HG03175 (cell line): ENCODE measurements around the gene PRPF19.
"Not testable (repeated sequence)": the region's sequence is repeated elsewhere in the genome, so short reads cannot be mapped to it uniquely, and the experiment has no call there.

Experiments
- ATAC-seq: cut with Tn5 transposase; IDR thresholded peaks from one replicate; pipeline ENCODE4 v1.9.1; 2021; ENCODE audit warnings: mild to moderate bottlenecking, moderate library complexity; ENCODE audit not compliant: unreplicated experiment

Gene PRPF19

GRCh38 chr11:60910281-60910687, 3.9 kb upstream of the PRPF19 start:
- peak; percentile 39 for ATAC-seq

DNA sequence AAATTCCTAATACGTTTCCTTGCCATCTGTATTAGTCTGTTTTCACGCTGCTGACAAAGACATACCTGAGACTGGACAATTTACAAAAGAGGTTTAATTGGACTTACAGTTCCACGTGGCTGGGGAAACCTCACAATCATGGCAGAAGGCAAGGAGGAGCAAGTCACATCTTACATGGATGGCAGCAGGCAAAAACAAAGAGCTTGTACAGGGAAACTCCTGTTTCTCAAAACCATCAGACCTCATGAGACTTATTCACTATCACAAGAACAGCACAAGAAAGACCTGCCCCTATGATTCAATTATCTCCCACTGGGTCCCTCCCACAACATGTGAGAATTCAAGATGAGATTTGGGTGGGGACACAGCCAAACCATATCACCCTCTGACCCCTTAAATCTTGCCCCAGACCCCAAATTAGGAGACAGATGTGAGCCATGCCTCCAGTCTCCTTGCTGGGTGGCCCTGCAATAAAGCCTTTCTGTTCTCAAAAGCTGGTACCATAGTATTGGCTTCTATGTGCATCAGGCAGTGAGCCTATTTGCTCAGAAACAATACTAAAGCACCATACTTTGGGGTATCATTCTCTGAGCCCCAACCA, 3.4 kb upstream of the PRPF19 start:
- ATAC-seq, result not testable (repeated sequence)

- no peak for ATAC-seq
Observed at GRCh38 chr11:60908803-60909202, 2.4 kb upstream of the PRPF19 start.

- ATAC-seq, result no peak
Observed at GRCh38 chr11:60905551-60906113, 753 bp downstream of the PRPF19 start.

GRCh38 chr11:60905047-60905446, 1.3 kb downstream of the PRPF19 start:
- ATAC-seq, result no peak

DNA sequence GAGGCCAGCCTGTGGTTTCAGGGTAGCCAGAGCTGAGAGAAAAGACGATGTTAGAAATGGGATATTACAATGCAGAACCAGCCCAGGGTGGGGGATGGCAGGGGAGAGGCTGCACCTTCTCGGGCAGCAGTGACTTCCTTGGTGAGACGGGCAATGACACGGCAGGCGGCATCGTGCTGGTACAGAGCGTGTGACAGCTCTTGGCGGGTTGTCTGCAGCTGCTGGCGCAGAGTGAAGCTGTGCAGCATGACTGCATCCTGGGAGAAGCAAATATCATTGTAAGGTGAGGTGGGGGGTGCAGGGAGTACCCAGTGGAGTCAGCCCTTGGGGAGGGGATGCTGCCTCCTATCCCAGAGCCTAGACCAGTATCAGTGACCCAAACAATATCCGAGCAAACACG, 3.8 kb downstream of the PRPF19 start:
- no peak for ATAC-seq

DNA sequence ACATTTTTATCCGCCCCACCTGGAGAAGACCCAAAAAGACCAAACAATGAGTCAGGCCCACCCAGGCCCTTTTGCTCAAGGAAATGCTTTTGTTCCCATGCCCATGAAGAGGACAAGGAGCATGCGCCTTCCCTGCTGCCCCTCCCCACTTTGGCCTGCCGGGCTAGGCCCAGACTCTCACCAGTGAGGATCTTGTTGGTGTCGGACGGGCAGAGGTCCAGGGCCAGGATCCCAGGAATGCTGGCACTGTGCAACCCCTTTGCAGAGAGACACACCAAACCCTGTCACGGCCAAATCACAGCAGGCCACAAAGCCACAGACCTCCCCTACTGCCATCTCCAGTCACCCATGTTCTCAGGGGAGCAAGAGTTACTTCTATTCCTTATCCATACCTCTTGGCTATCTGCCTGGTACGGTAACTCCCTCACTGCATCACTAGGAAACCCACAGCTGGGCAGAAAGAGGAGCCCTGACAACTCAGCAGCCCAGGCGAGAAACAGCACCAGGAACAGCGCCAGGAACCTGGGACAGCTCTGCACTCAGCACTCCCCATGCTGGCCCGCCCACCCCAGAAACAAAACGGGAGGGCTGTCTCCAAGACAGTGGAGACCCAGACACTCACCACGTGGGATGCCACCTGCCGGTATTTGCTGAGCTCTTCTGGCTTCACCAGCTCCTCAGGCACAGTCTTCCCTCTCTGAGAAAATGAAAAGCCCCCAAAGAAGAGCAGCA, 5.5 kb downstream of the PRPF19 start:
- no peak for ATAC-seq

- ATAC-seq, result no peak
Observed at GRCh38 chr11:60899977-60900376, 6.4 kb downstream of the PRPF19 start.

- peak; percentile 64 for ATAC-seq
Observed at GRCh38 chr11:60899046-60899936, 7.1 kb downstream of the PRPF19 start.

- no peak for ATAC-seq
Observed at GRCh38 chr11:60897496-60897895, 8.9 kb downstream of the PRPF19 start.

GRCh38 chr11:60895687-60896086, 10.7 kb downstream of the PRPF19 start:
- no peak for ATAC-seq

GRCh38 chr11:60891103-60891741, 15.2 kb downstream of the PRPF19 start:
- no peak for ATAC-seq

GRCh38 chr11:60890696-60891095, 15.7 kb downstream of the PRPF19 start:
- ATAC-seq, result no peak

DNA sequence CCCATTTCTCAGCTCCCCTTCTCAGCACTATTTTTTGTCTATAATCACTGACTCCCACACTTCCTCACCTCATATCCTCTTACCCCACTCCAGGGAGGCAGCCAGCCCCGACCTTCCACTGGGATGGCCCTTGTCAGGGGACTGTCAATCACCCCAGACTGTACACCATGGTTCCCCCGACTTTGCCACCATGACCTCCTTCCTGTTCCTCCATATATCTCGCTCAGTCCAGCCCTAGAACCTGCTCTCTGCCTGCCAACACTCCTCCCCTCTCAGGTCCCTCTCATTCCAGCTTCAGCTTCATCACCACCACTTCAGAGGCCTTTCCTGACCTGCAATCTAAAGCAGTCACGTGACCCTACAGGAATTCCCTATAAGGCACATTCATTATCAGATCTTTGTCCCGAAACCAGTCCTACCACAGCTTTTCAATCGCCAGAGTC, 16.5 kb downstream of the PRPF19 start:
- ATAC-seq, result no peak

GRCh38 chr11:60887556-60887955, 18.8 kb downstream of the PRPF19 start:
- no peak for ATAC-seq

DNA sequence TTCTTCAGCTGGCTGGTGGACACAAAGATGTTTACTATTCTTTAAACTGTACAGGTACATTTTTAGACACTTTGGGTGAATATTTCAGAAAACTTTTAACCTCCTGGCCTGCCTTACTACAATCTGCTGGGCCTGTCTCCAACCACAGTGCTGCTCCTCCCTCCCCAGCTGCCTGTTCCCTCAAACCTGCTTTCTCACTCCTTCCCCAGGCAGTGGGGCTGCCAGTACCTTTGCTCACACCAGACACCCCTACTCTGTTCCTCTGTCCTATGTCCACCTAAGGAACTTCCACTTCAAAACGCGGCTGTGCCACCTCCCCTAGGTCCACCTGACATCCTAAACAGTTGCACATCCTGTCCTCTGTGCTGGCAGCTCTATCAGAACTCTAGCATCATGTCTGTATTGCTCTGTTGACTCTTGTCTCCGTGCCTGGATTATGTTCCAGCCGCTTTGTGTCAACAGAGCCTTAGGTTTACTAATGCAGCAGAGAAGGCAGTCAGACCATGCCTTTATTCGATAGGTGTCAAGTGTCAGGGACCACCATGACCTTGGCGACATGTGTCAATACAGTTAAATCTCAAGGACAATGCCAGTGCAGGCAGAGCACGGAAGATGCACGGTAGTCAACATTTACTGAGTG, 25.6 kb downstream of the PRPF19 start:
- no peak for ATAC-seq

DNA sequence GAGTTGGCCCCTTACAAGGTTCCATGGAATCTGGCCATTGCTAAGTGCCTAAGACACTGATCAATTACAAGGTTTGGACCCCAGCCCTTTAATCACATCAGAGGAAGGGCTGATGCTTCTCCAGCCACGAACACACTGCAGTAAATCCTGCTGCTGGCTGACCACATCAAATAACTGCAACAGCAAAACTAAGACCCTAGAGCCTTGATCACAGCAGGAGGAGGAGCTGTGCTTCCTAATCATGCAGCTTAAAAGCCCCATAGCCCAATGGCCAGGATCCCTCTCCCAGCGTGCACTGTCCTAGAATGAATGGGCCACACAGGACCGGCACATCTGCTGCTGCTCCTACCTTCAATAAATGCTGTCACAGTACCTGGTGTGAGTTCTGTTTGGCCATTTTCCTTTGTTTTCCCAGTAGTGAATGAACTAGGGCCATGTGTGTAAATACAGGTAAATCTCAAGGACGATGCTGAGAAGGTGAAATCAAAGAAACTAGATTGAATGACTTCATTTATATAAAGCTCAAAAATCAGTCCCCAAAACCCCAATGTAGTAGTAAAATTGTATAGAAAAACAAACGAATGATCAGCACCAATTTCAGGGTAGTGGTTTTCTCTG, 26.3 kb downstream of the PRPF19 start:
- no peak for ATAC-seq

- no peak for ATAC-seq
Observed at GRCh38 chr11:60879104-60879503, 27.3 kb downstream of the PRPF19 start.

- no peak for ATAC-seq
Observed at GRCh38 chr11:60878245-60879101, 27.9 kb downstream of the PRPF19 start.
